Measurements from ENCODE around the gene CNOT3. TPM values are rescaled to one million over a fixed set of nuclear protein-coding genes. Genes with fewer than 3 reads are reported as not detected.

CNOT3 gene
- total and polyA plus RNA-seq, 2 experiments from 2014 or later = 39.7 to 47.0 TPM

DNA sequence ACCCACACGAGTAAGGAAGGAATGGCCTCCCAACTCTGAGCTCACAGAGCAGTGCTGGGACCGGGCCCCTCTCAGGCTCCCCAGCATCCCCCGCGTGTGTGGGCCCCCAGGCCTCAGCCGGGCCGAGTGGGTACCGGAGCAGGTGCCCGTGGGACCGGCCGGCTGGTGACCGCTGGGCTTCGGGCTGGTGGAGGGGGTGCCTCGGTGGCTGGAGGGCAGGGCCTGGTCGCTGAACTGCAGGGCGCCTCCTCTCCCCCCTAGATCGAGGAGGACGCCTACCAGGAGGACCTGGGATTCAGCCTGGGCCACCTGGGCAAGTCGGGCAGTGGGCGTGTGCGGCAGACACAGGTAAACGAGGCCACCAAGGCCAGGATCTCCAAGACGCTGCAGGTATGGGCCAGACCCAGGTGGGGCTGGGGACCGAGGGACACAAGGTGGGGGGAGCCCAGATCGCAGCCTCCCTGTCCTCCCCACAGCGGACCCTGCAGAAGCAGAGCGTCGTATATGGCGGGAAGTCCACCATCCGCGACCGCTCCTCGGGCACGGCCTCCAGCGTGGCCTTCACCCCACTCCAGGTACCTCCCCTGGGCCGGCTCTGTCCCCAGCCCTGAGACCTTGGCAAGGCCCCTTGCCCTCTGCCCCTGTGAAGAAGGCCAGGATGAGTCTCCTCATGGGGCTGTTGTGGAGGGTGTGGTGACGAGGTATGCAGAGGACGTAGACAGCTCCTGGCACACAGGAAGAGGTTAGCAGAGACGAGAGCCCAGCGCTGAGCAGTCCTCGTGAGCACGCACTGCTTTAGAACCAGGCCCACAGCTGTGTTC, 8.6 kb upstream of the CNOT3 start:
- Mint-ChIP-seq H3K9me3 (no peaks in the 10 kb centered on the region), H3K4me1 (no peaks in the 10 kb centered on the region), H3K27me3 (ENCODE audit: insufficient read depth, low read depth, poor library complexity) (peaks cover 12% of the 10 kb centered on the region), H3K36me3 (ENCODE audit: low read depth) (peaks cover 48% of the 10 kb centered on the region), H3K4me3 (no peak overlapping the region), H3K27ac (no peak overlapping the region)
- H3K4me2 ChIP-seq = no peak overlapping the region
- DNase-seq (ENCODE audit: low spot score) = no peak
- ATAC-seq = no peak
- no peak overlapping the region for H3K27ac ChIP-seq (ENCODE audit: low read depth)
- no peaks in the 10 kb centered on the region for H3K9me2 ChIP-seq (ENCODE audit: insufficient read depth)
- no peaks in the 10 kb centered on the region for H3K4me1 ChIP-seq (ENCODE audit: insufficient read depth)
- TF ChIP-seq CREB1 (CRISPR knock-in tag; IDR thresholded peaks at IDR 0.05; ENCODE audit: low read depth) = no peak
- TF ChIP-seq, protein P1, sequence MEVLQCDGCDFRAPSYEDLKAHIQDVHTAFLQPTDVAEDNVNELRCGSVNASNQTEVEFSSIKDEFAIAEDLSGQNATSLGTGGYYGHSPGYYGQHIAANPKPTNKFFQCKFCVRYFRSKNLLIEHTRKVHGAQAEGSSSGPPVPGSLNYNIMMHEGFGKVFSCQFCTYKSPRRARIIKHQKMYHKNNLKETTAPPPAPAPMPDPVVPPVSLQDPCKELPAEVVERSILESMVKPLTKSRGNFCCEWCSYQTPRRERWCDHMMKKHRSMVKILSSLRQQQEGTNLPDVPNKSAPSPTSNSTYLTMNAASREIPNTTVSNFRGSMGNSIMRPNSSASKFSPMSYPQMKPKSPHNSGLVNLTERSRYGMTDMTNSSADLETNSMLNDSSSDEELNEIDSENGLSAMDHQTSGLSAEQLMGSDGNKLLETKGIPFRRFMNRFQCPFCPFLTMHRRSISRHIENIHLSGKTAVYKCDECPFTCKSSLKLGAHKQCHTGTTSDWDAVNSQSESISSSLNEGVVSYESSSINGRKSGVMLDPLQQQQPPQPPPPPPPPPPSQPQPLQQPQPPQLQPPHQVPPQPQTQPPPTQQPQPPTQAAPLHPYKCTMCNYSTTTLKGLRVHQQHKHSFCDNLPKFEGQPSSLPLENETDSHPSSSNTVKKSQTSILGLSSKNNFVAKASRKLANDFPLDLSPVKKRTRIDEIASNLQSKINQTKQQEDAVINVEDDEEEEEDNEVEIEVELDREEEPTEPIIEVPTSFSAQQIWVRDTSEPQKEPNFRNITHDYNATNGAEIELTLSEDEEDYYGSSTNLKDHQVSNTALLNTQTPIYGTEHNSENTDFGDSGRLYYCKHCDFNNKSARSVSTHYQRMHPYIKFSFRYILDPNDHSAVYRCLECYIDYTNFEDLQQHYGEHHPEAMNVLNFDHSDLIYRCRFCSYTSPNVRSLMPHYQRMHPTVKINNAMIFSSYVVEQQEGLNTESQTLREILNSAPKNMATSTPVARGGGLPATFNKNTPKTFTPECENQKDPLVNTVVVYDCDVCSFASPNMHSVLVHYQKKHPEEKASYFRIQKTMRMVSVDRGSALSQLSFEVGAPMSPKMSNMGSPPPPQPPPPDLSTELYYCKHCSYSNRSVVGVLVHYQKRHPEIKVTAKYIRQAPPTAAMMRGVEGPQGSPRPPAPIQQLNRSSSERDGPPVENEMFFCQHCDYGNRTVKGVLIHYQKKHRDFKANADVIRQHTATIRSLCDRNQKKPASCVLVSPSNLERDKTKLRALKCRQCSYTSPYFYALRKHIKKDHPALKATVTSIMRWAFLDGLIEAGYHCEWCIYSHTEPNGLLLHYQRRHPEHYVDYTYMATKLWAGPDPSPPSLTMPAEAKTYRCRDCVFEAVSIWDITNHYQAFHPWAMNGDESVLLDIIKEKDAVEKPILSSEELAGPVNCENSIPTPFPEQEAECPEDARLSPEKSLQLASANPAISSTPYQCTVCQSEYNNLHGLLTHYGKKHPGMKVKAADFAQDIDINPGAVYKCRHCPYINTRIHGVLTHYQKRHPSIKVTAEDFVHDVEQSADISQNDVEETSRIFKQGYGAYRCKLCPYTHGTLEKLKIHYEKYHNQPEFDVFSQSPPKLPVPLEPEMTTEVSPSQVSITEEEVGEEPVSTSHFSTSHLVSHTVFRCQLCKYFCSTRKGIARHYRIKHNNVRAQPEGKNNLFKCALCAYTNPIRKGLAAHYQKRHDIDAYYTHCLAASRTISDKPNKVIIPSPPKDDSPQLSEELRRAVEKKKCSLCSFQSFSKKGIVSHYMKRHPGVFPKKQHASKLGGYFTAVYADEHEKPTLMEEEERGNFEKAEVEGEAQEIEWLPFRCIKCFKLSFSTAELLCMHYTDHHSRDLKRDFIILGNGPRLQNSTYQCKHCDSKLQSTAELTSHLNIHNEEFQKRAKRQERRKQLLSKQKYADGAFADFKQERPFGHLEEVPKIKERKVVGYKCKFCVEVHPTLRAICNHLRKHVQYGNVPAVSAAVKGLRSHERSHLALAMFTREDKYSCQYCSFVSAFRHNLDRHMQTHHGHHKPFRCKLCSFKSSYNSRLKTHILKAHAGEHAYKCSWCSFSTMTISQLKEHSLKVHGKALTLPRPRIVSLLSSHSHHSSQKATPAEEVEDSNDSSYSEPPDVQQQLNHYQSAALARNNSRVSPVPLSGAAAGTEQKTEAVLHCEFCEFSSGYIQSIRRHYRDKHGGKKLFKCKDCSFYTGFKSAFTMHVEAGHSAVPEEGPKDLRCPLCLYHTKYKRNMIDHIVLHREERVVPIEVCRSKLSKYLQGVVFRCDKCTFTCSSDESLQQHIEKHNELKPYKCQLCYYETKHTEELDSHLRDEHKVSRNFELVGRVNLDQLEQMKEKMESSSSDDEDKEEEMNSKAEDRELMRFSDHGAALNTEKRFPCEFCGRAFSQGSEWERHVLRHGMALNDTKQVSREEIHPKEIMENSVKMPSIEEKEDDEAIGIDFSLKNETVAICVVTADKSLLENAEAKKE (CRISPR knock-in tag; IDR thresholded peaks at IDR 0.05) = no peak
- no peak for TF ChIP-seq ZNF114 (CRISPR knock-in tag; IDR thresholded peaks at IDR 0.05)
- TF ChIP-seq STAT1 (IDR thresholded peaks at IDR 0.05; ENCODE audit: unreplicated experiment) = no peak
- TF ChIP-seq, protein P2, sequence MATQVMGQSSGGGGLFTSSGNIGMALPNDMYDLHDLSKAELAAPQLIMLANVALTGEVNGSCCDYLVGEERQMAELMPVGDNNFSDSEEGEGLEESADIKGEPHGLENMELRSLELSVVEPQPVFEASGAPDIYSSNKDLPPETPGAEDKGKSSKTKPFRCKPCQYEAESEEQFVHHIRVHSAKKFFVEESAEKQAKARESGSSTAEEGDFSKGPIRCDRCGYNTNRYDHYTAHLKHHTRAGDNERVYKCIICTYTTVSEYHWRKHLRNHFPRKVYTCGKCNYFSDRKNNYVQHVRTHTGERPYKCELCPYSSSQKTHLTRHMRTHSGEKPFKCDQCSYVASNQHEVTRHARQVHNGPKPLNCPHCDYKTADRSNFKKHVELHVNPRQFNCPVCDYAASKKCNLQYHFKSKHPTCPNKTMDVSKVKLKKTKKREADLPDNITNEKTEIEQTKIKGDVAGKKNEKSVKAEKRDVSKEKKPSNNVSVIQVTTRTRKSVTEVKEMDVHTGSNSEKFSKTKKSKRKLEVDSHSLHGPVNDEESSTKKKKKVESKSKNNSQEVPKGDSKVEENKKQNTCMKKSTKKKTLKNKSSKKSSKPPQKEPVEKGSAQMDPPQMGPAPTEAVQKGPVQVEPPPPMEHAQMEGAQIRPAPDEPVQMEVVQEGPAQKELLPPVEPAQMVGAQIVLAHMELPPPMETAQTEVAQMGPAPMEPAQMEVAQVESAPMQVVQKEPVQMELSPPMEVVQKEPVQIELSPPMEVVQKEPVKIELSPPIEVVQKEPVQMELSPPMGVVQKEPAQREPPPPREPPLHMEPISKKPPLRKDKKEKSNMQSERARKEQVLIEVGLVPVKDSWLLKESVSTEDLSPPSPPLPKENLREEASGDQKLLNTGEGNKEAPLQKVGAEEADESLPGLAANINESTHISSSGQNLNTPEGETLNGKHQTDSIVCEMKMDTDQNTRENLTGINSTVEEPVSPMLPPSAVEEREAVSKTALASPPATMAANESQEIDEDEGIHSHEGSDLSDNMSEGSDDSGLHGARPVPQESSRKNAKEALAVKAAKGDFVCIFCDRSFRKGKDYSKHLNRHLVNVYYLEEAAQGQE (IDR thresholded peaks at IDR 0.05; ENCODE audit: unreplicated experiment) = no peak
- TF ChIP-seq EZH2 (IDR thresholded peaks at IDR 0.05; ENCODE audit: low read depth, unreplicated experiment) = no peak
- TF ChIP-seq, protein P3, sequence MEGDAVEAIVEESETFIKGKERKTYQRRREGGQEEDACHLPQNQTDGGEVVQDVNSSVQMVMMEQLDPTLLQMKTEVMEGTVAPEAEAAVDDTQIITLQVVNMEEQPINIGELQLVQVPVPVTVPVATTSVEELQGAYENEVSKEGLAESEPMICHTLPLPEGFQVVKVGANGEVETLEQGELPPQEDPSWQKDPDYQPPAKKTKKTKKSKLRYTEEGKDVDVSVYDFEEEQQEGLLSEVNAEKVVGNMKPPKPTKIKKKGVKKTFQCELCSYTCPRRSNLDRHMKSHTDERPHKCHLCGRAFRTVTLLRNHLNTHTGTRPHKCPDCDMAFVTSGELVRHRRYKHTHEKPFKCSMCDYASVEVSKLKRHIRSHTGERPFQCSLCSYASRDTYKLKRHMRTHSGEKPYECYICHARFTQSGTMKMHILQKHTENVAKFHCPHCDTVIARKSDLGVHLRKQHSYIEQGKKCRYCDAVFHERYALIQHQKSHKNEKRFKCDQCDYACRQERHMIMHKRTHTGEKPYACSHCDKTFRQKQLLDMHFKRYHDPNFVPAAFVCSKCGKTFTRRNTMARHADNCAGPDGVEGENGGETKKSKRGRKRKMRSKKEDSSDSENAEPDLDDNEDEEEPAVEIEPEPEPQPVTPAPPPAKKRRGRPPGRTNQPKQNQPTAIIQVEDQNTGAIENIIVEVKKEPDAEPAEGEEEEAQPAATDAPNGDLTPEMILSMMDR (conservative IDR thresholded peaks at IDR 0.05; ENCODE audit: low read depth in 2 of 2) = no peak
- no peak for TF ChIP-seq JUNB (IDR thresholded peaks at IDR 0.05; ENCODE audit: unreplicated experiment)
- TF ChIP-seq NANOG (IDR thresholded peaks at IDR 0.05; ENCODE audit: borderline replicate concordance) = no peak
- 0 out of 2 replicates have a peak, but pooled peaks cover 4% of the 10 kb centered on the region for H3F3A ChIP-seq (replicated peaks; ENCODE audit: low read depth)
- H3K36me3 ChIP-seq (ENCODE audit: insufficient read depth) = peaks cover 7% of the 10 kb centered on the region; the same call in 1 of the 2 replicates
- H3K4me3 ChIP-seq = no peak overlapping the region
- no peaks in the 10 kb centered on the region; the same call in 1 of the 2 replicates for H4K20me1 ChIP-seq (replicated peaks; ENCODE audit: insufficient read depth)
- no peak overlapping the region for H2AFZ ChIP-seq
- H3K27me3 ChIP-seq (ENCODE audit: insufficient read depth) = no peaks in the 10 kb centered on the region
- no peaks in the 10 kb centered on the region for H3K79me2 ChIP-seq (replicated peaks; ENCODE audit: insufficient read depth)
